HCT116 (cell line): ENCODE data around the gene EMX1. TPM values are rescaled to one million over a fixed set of nuclear protein-coding genes. Genes with fewer than 3 reads are reported as not detected.

ENCODE experiments used
- ATAC-seq: fragments of 200-7000 bp; cut with Tn5 transposase; 2 replicates; pipeline ENCODE4 v1.9.1; 2020; ENCODE audit warnings: mild to moderate bottlenecking, moderate library complexity
- BruUV-seq: library from RNA; stranded (reverse); fragments of 400-500 nt; replicated peaks from 2 replicates; lab custom pipeline; 2021; lab: Mats Ljungman, UMichigan
- CTCF ChIA-PET: fragments of 300-600 bp; sonication (Branson Sonifier 250); formaldehyde crosslinking; loops from one replicate; lab custom pipeline; 2021; ENCODE audit warnings: antibody characterized with exemption; lab: Charles Lee
- POLR2A ChIA-PET: fragments of 300-600, 350-600 bp; sonication (Branson Sonifier 250); formaldehyde crosslinking; loops from one replicate; lab custom pipeline; 2021; ENCODE audit warnings: antibody characterized with exemption; lab: Charles Lee
- RAD21 ChIA-PET, 2 experiments: fragments of 300-600 bp; sonication (Branson Sonifier 250); formaldehyde crosslinking; loops; one replicate each; lab custom pipeline; 2023; ENCODE audit warnings: low total read pairs in 2 of 2; ENCODE audit not compliant: uncharacterized antibody in 2 of 2, unreplicated experiment in 2 of 2, low non-redundant PET in 1 of 2; lab: Charles Lee
- DNase-seq: peaks from one replicate; pipeline ENCODE4 v3.0.0-alpha.2; 2010; ENCODE audit warnings: low read depth, low spot score
- H2AFZ ChIP-seq: fragments of 200-600 bp; shearing (Covaris generic), sonication (generic); 2 replicates; pipeline ENCODE4 v1.6.1; 2017; ENCODE audit warnings: low read depth, mixed run types, mixed read lengths, antibody characterized with exemption, low read length; ENCODE audit not compliant: poor library complexity, severe bottlenecking
- H3K27ac ChIP-seq: 2 replicates; pipeline ENCODE4 v1.5.1; 2012; ENCODE audit warnings: low read depth, low read length
- H3K27me3 ChIP-seq: fragments of 200-600 bp; sonication (generic); 2 replicates; pipeline ENCODE4 v1.6.1; 2016; ENCODE audit warnings: mixed run types, low read length, mixed read lengths; ENCODE audit not compliant: insufficient read depth
- H3K36me3 ChIP-seq, 2 experiments: fragments of 200-500 bp in 1 of 2; fragments of 200-600 bp in 1 of 2; sonication (Bioruptor generic) in 1 of 2; sonication (generic) in 1 of 2; 2 replicates each; pipeline versions ENCODE4 v1.5.1 to v1.6.1; 2014 to 2016; ENCODE audit warnings: low read length in 2 of 2, inconsistent platforms in 1 of 2, mixed read lengths in 1 of 2, mixed run types in 1 of 2; ENCODE audit not compliant: insufficient read depth in 2 of 2, control insufficient read depth in 1 of 2
- H3K4me1 ChIP-seq, 2 experiments: fragments of 200-600 bp in 1 of 2; sonication (generic) in 1 of 2; 2 replicates each; pipeline versions ENCODE4 v1.5.1 to v1.6.1; 2012 to 2017; ENCODE audit warnings: low read length in 2 of 2, inconsistent platforms in 1 of 2, mild to moderate bottlenecking in 1 of 2, mixed read lengths in 1 of 2, mixed run types in 1 of 2, moderate library complexity in 1 of 2; ENCODE audit not compliant: insufficient read depth in 2 of 2, control insufficient read depth in 1 of 2
- H3K4me2 ChIP-seq: fragments of 200-600 bp; sonication (generic); 2 replicates; pipeline ENCODE4 v1.6.1; 2017; ENCODE audit warnings: mixed run types, low read length, mixed read lengths
- H3K4me3 ChIP-seq, 2 experiments: fragments of 200-600 bp in 1 of 2; sonication (generic) in 1 of 2; replicated peaks in 1 of 2; 2 replicates each; pipeline ENCODE4 v1.5.1; 2011 to 2016; ENCODE audit warnings: low read length in 2 of 2, control low read depth in 1 of 2, low read depth in 1 of 2, mild to moderate bottlenecking in 1 of 2, mixed read lengths in 1 of 2, mixed run types in 1 of 2
- H3K79me2 ChIP-seq: fragments of 200-600 bp; sonication (generic); 2 replicates; pipeline ENCODE4 v1.6.1; 2017; ENCODE audit warnings: mild to moderate bottlenecking, mixed run types, low read length, moderate library complexity, mixed read lengths; ENCODE audit not compliant: insufficient read depth
- H3K9ac ChIP-seq: fragments of 200-600 bp; sonication (generic); 2 replicates; pipeline ENCODE4 v1.6.1; 2016; ENCODE audit warnings: low read length, mixed read lengths
- H3K9me2 ChIP-seq: fragments of 200-600 bp; sonication (generic), shearing (Covaris generic); 2 replicates; pipeline ENCODE4 v1.6.1; 2017; ENCODE audit warnings: mixed run types, mild to moderate bottlenecking, moderate library complexity; ENCODE audit not compliant: insufficient read depth
- H3K9me3 ChIP-seq, 2 experiments: fragments of 200-500 bp in 1 of 2; fragments of 200-600 bp in 1 of 2; sonication (Bioruptor generic) in 1 of 2; sonication (generic) in 1 of 2; 2 replicates each; pipeline ENCODE4 v1.6.1; 2014 to 2017; ENCODE audit warnings: low read length in 2 of 2, mixed read lengths in 2 of 2, inconsistent platforms in 1 of 2, low read depth in 1 of 2, mild to moderate bottlenecking in 1 of 2, mixed run types in 1 of 2, moderate library complexity in 1 of 2; ENCODE audit not compliant: control insufficient read depth in 1 of 2, insufficient read depth in 1 of 2
- H4K20me1 ChIP-seq: fragments of 200-600 bp; sonication (generic), shearing (Covaris generic); 2 replicates; pipeline ENCODE4 v1.6.1; 2017; ENCODE audit warnings: mixed run types, mild to moderate bottlenecking, moderate library complexity; ENCODE audit not compliant: insufficient read depth
- CBX3 ChIP-seq: IDR thresholded peaks from 2 replicates; pipeline ENCODE4 v1.6.1; 2012; ENCODE audit warnings: low read depth
- CTCF ChIP-seq, 3 experiments: fragments of 200-600 bp in 1 of 3; sonication (generic) in 1 of 3; IDR thresholded peaks in 2 of 3; conservative IDR thresholded peaks in 1 of 3; 2 replicates each; pipeline ENCODE4 v1.5.1; 2012 to 2017; ENCODE audit warnings: low read depth in 2 of 3, low read length in 2 of 3, antibody characterized with exemption in 1 of 3, borderline replicate concordance in 1 of 3, control low read depth in 1 of 3, mild to moderate bottlenecking in 1 of 3, mixed read lengths in 1 of 3, mixed run types in 1 of 3, moderate library complexity in 1 of 3; ENCODE audit not compliant: insufficient read depth in 1 of 3
- ELF1 ChIP-seq: IDR thresholded peaks from 2 replicates; pipeline ENCODE4 v1.6.1; 2012; ENCODE audit warnings: low read depth, borderline replicate concordance
- RAD21 ChIP-seq: IDR thresholded peaks from 2 replicates; pipeline ENCODE4 v1.6.1; 2012; ENCODE audit warnings: low read depth, mild to moderate bottlenecking
- SRF ChIP-seq: IDR thresholded peaks from 2 replicates; pipeline ENCODE4 v1.6.1; 2012; ENCODE audit warnings: low read depth
- intact Hi-C: fragments of 100-400 bp; cut with micrococcal nuclease; formaldehyde crosslinking; loops from 2 replicates; pipeline ENCODE4 v1.10.0; 2022
- total RNA-seq: library from RNA; stranded (reverse); gene quantifications from one replicate; pipeline ENCODE4 v1.2.1, GENCODE V29; 2021; ENCODE audit not compliant: unreplicated experiment

Gene EMX1
- total RNA-seq, 1 experiment from 2014 or later = 3.1 TPM

- no peak for TF ChIP-seq SRF
- peak; percentile 66 for TF ChIP-seq RAD21
- no peak for TF ChIP-seq ELF1
- TF ChIP-seq CTCF (IDR thresholded peaks at IDR 0.05 in 2 of 3, conservative IDR thresholded peaks at IDR 0.05 in 1 of 3; ENCODE audit: borderline replicate concordance in 1 of 3, insufficient read depth in 1 of 3, low read depth in 2 of 3, low read length in 2 of 3) = peak; percentile 59 to 65 (median 59); a peak in 5 of 6 replicates
- no peak for TF ChIP-seq CBX3
- RAD21 ChIA-PET = interaction anchor here (0.6 to 2.2 kb wide), 9 partner anchors 39 to 284 kb away, joined by 3 to 11 read pairs (median 5); no protein-coding TSS in a partner anchor
- no peaks in the 10 kb centered on the region for H3K9me2 ChIP-seq
- peaks cover 4% of the 10 kb centered on the region; the same call in 1 of the 2 replicates for H4K20me1 ChIP-seq
- H3K27me3 ChIP-seq = no peaks in the 10 kb centered on the region
- H3K9ac ChIP-seq = no peak overlapping the region
- no peak overlapping the region for H3K27ac ChIP-seq
- H3K9me3 ChIP-seq = no peaks in the 10 kb centered on the region
- CTCF ChIA-PET = interaction anchor here (1.2 to 3.0 kb wide), 10 partner anchors 38 to 319 kb away, joined by 3 to 28 read pairs (median 14); no protein-coding TSS in a partner anchor
- peaks cover 12% of the 10 kb centered on the region; the same call in 1 of the 2 replicates for H3K79me2 ChIP-seq
- DNase-seq (no peak), ATAC-seq (peak; percentile 75)
- POLR2A ChIA-PET = no interaction called here
- H3K4me1 ChIP-seq = peaks cover 0 to 4% of the 10 kb centered on the region in 2 experiments; a peak in 1 of 4 replicates
- no peak overlapping the region for H3K4me3 ChIP-seq
- H2AFZ ChIP-seq = no peak overlapping the region
- H3K36me3 ChIP-seq = peaks cover 0 to 20% of the 10 kb centered on the region in 2 experiments; a peak in 2 of 4 replicates
- intact Hi-C loops = loop anchor here (2.0 to 5.0 kb wide), 3 partner anchors 177 to 284 kb away; partner anchors contain the start of gene SFXN5
- BruUV-seq = no TSS peak
- no peak overlapping the region for H3K4me2 ChIP-seq
These were observed 23.6 kb upstream of the EMX1 start for GRCh38 chr2:72893594-72894319.
